Measurements from ENCODE around the gene UNC5C. TPM values are rescaled to one million over a fixed set of nuclear protein-coding genes. Genes with fewer than 3 reads are reported as not detected.
A peak's percentile ranks its signal among the peaks of the same experiment; 100 is the strongest.

UNC5C gene
- total and polyA plus RNA-seq, 2 donors (not counting 1 experiment from before 2014, with no cell fraction given), result 2.0 to 11.6 TPM

GRCh38 chr4:95129821-95130311, 418.9 kb downstream of the UNC5C start:
- Histone ChIP-seq H3K79me2 (ENCODE audit: control insufficient read depth, insufficient read depth, low read length) (no peaks in the 10 kb centered on the region), H3K4me2 (ENCODE audit: extremely low read depth, insufficient read depth, low read length) (peak overlapping the region; percentile 75), H3K27me3 (ENCODE audit: control insufficient read depth, insufficient read depth, low read length) (no peaks in the 10 kb centered on the region), H4K20me1 (ENCODE audit: control insufficient read depth, extremely low read depth, insufficient read depth, low read length) (no peaks in the 10 kb centered on the region), H3K4me3 (replicated peaks in 1 of 4; ENCODE audit: control extremely low read depth in 1 of 4, insufficient read depth in 1 of 4, low read depth in 3 of 4, low read length in 4 of 4) (peak overlapping the region in 1 of 4 experiments; percentile 27), H3K9me3 (ENCODE audit: control insufficient read depth, insufficient read depth, low read depth, low read length) (no peaks in the 10 kb centered on the region), H2AFZ (ENCODE audit: low read length) (no peak overlapping the region), H3K36me3 (ENCODE audit: control insufficient read depth, insufficient read depth, low read length) (no peaks in the 10 kb centered on the region), H3K9ac (ENCODE audit: insufficient read depth, low read length) (no peak overlapping the region), H3K4me1 (ENCODE audit: control insufficient read depth, extremely low read depth, insufficient read depth, low read length) (peaks cover 4% of the 10 kb centered on the region), H3K27ac (ENCODE audit: insufficient read depth, low read length) (no peak overlapping the region)
- TF ChIP-seq EZH2 (IDR thresholded peaks at IDR 0.05; ENCODE audit: low read length, missing control alignments), result no peak
- no peak for TF ChIP-seq CTCF (conservative IDR thresholded peaks at IDR 0.05 in 1 of 2, IDR thresholded peaks at IDR 0.05 in 1 of 2; ENCODE audit: low read depth in 1 of 2, low read length in 2 of 2)
- DNase-seq (ENCODE audit: low read depth in 2 of 2), result peak; percentile 99

- H3K9ac ChIP-seq (ENCODE audit: insufficient read depth, low read length), result no peak overlapping the region
- no peak overlapping the region for H3K4me3 ChIP-seq (replicated peaks in 1 of 4; ENCODE audit: control extremely low read depth in 1 of 4, insufficient read depth in 1 of 4, low read depth in 3 of 4, low read length in 4 of 4)
- H3K4me2 ChIP-seq (ENCODE audit: extremely low read depth, insufficient read depth, low read length), result no peak overlapping the region
These were observed 419.7 kb downstream of the UNC5C start for GRCh38 chr4:95129031-95129430.

GRCh38 chr4:95124906-95125504, 423.8 kb downstream of the UNC5C start:
- H3K4me1 ChIP-seq (ENCODE audit: control insufficient read depth, extremely low read depth, insufficient read depth, low read length), result peaks cover 2% of the 10 kb centered on the region
- DNase-seq (ENCODE audit: low read depth in 2 of 2), result peak; percentile 65 to 78
- H3K79me2 ChIP-seq (ENCODE audit: control insufficient read depth, insufficient read depth, low read length), result no peaks in the 10 kb centered on the region
- H3K4me2 ChIP-seq (ENCODE audit: extremely low read depth, insufficient read depth, low read length), result no peak overlapping the region
- no peaks in the 10 kb centered on the region for H4K20me1 ChIP-seq (ENCODE audit: control insufficient read depth, extremely low read depth, insufficient read depth, low read length)
- H3K36me3 ChIP-seq (ENCODE audit: control insufficient read depth, insufficient read depth, low read length), result no peaks in the 10 kb centered on the region
- H3K27me3 ChIP-seq (ENCODE audit: control insufficient read depth, insufficient read depth, low read length), result no peaks in the 10 kb centered on the region
- no peak overlapping the region for H3K27ac ChIP-seq (ENCODE audit: insufficient read depth, low read length)
- H3K4me3 ChIP-seq (replicated peaks in 1 of 4; ENCODE audit: control extremely low read depth in 1 of 4, insufficient read depth in 1 of 4, low read depth in 3 of 4, low read length in 4 of 4), result no peak overlapping the region
- no peaks in the 10 kb centered on the region for H3K9me3 ChIP-seq (ENCODE audit: control insufficient read depth, insufficient read depth, low read depth, low read length)
- no peak overlapping the region for H2AFZ ChIP-seq (ENCODE audit: low read length)
- TF ChIP-seq EZH2 (IDR thresholded peaks at IDR 0.05; ENCODE audit: low read length, missing control alignments) (no peak), CTCF (conservative IDR thresholded peaks at IDR 0.05 in 1 of 2, IDR thresholded peaks at IDR 0.05 in 1 of 2; ENCODE audit: low read depth in 1 of 2, low read length in 2 of 2) (peak; percentile 59 to 75)
- H3K9ac ChIP-seq (ENCODE audit: insufficient read depth, low read length), result no peak overlapping the region

More at GRCh38 chr4:95129031-95129430, 419.7 kb downstream of the UNC5C start:
- Histone ChIP-seq H3K27ac (ENCODE audit: insufficient read depth, low read length) (no peak overlapping the region), H3K79me2 (ENCODE audit: control insufficient read depth, insufficient read depth, low read length) (no peaks in the 10 kb centered on the region), H2AFZ (ENCODE audit: low read length) (no peak overlapping the region), H3K36me3 (ENCODE audit: control insufficient read depth, insufficient read depth, low read length) (no peaks in the 10 kb centered on the region), H3K4me1 (ENCODE audit: control insufficient read depth, extremely low read depth, insufficient read depth, low read length) (peaks cover 4% of the 10 kb centered on the region), H4K20me1 (ENCODE audit: control insufficient read depth, extremely low read depth, insufficient read depth, low read length) (no peaks in the 10 kb centered on the region), H3K9me3 (ENCODE audit: control insufficient read depth, insufficient read depth, low read depth, low read length) (no peaks in the 10 kb centered on the region), H3K27me3 (ENCODE audit: control insufficient read depth, insufficient read depth, low read length) (no peaks in the 10 kb centered on the region)
- DNase-seq (ENCODE audit: low read depth in 2 of 2), result peak; percentile 8 to 33
- TF ChIP-seq CTCF (conservative IDR thresholded peaks at IDR 0.05 in 1 of 2, IDR thresholded peaks at IDR 0.05 in 1 of 2; ENCODE audit: low read depth in 1 of 2, low read length in 2 of 2) (no peak), EZH2 (IDR thresholded peaks at IDR 0.05; ENCODE audit: low read length, missing control alignments) (no peak)

All from fibroblast of lung (primary cell).